HepG2 (cell line): ENCODE data around the gene EIF1AD. TPM values are rescaled to one million over a fixed set of nuclear protein-coding genes. Genes with fewer than 3 reads are reported as not detected.

ENCODE experiments used
- FOXM1 ChIP-seq: sonication (generic); formaldehyde crosslinking; IDR thresholded peaks from 2 replicates; pipeline ENCODE4 v1.5.0; 2020; ENCODE audit warnings: missing genetic modification reagents
- MTA1 ChIP-seq: sonication (generic); formaldehyde crosslinking; IDR thresholded peaks from 2 replicates; pipeline ENCODE4 v1.4.0; 2020; ENCODE audit warnings: missing genetic modification reagents, mild to moderate bottlenecking, borderline replicate concordance
- NFATC3 ChIP-seq: sonication (generic); formaldehyde crosslinking; IDR thresholded peaks from 2 replicates; pipeline ENCODE4 v1.5.1; 2020; ENCODE audit warnings: mild to moderate bottlenecking, missing genetic modification reagents
- SALL1 ChIP-seq: sonication (generic); formaldehyde crosslinking; IDR thresholded peaks from 2 replicates; pipeline ENCODE4 v1.8.0; 2022; ENCODE audit warnings: mild to moderate bottlenecking, missing genetic modification reagents
- SIN3A ChIP-seq: IDR thresholded peaks from 2 replicates; pipeline ENCODE4 v1.6.1; 2011; ENCODE audit warnings: low read depth, mild to moderate bottlenecking, control low read depth, low read length, borderline replicate concordance
- TGIF2 ChIP-seq: IDR thresholded peaks from 2 replicates; pipeline ENCODE4 v1.6.1; 2016; ENCODE audit warnings: control low read depth, missing compliant biosample characterization
- ZNF101 ChIP-seq: sonication (generic); formaldehyde crosslinking; IDR thresholded peaks from 2 replicates; pipeline ENCODE4 v1.4.0; 2020; ENCODE audit warnings: mild to moderate bottlenecking, low read depth, missing genetic modification reagents, borderline replicate concordance
- ZNF333 ChIP-seq: sonication (generic); formaldehyde crosslinking; IDR thresholded peaks from 2 replicates; pipeline ENCODE4 v1.4.0; 2020; ENCODE audit warnings: mild to moderate bottlenecking, missing genetic modification reagents, borderline replicate concordance
- ZNF33B ChIP-seq: sonication (generic); formaldehyde crosslinking; IDR thresholded peaks from 2 replicates; pipeline ENCODE4 v1.5.1; 2020; ENCODE audit warnings: mild to moderate bottlenecking, missing genetic modification reagents
- ZNF354B ChIP-seq: sonication (generic); formaldehyde crosslinking; IDR thresholded peaks from 2 replicates; pipeline ENCODE4 v1.8.0; 2022; ENCODE audit warnings: mild to moderate bottlenecking, missing genetic modification reagents
- ZNF446 ChIP-seq: sonication (generic); formaldehyde crosslinking; IDR thresholded peaks from 2 replicates; pipeline ENCODE4 v1.5.0; 2020; ENCODE audit warnings: mild to moderate bottlenecking, missing genetic modification reagents
- ZNF577 ChIP-seq: sonication (generic); formaldehyde crosslinking; IDR thresholded peaks from 2 replicates; pipeline ENCODE4 v1.4.0; 2020; ENCODE audit warnings: mild to moderate bottlenecking, low read depth, missing genetic modification reagents, borderline replicate concordance
- ZNF644 ChIP-seq: IDR thresholded peaks from 2 replicates; pipeline ENCODE4 v1.6.1; 2016; ENCODE audit warnings: low read depth
- ZNF746 ChIP-seq: sonication (generic); formaldehyde crosslinking; IDR thresholded peaks from 2 replicates; pipeline ENCODE4 v1.8.0; 2022; ENCODE audit warnings: mild to moderate bottlenecking, missing genetic modification reagents
- polyA plus RNA-seq, 8 experiments: library from polyadenylated mRNA; depleted of rRNA in 3 of 8; stranded (reverse) in 7 of 8; unstranded in 1 of 8; fragments of >200 nt; fragmentation: Illumina TruSeq in 4 of 8; extraction: Trizol in 4 of 8; gene quantifications; 2 replicates each; pipeline versions ENCODE4 v1.2.1 to v1.2.3, GENCODE V29; 2011 to 2016; ENCODE audit warnings: low read depth in 4 of 8, missing spikeins in 1 of 8, mixed read lengths in 1 of 8; ENCODE audit not compliant: insufficient read depth in 1 of 8
- total RNA-seq, 5 experiments: library from RNA; depleted of rRNA; stranded (reverse); fragments of >200 nt; fragmentation: Illumina TruSeq; extraction: Trizol; gene quantifications; 2 replicates each; pipeline ENCODE4 v1.2.3, GENCODE V29; 2016; ENCODE audit warnings: low read depth in 1 of 5
- TF ChIP-seq, protein P1 (sequence below): sonication (generic); formaldehyde crosslinking; IDR thresholded peaks from 2 replicates; pipeline ENCODE4 v1.4.0; 2020; ENCODE audit warnings: mild to moderate bottlenecking, missing genetic modification reagents
- TF ChIP-seq, protein P2 (sequence below): IDR thresholded peaks from 2 replicates; pipeline ENCODE4 v1.6.1; 2016; ENCODE audit warnings: control low read depth
- TF ChIP-seq, protein P3 (sequence below): IDR thresholded peaks from 2 replicates; pipeline ENCODE4 v1.6.1; 2016; ENCODE audit warnings: missing biosample characterization, missing genetic modification reagents, low read depth
- TF ChIP-seq, protein P4 (sequence below): sonication (generic); formaldehyde crosslinking; IDR thresholded peaks from 2 replicates; pipeline ENCODE4 v1.5.0; 2020; ENCODE audit warnings: mild to moderate bottlenecking, low read depth, missing genetic modification reagents, borderline replicate concordance

EIF1AD gene
- total and polyA plus RNA-seq, 2 of the 13 experiments (the other 11 are each of a cell fraction or from before 2014, with no cell fraction given): 18.2 to 30.8 TPM

DNA sequence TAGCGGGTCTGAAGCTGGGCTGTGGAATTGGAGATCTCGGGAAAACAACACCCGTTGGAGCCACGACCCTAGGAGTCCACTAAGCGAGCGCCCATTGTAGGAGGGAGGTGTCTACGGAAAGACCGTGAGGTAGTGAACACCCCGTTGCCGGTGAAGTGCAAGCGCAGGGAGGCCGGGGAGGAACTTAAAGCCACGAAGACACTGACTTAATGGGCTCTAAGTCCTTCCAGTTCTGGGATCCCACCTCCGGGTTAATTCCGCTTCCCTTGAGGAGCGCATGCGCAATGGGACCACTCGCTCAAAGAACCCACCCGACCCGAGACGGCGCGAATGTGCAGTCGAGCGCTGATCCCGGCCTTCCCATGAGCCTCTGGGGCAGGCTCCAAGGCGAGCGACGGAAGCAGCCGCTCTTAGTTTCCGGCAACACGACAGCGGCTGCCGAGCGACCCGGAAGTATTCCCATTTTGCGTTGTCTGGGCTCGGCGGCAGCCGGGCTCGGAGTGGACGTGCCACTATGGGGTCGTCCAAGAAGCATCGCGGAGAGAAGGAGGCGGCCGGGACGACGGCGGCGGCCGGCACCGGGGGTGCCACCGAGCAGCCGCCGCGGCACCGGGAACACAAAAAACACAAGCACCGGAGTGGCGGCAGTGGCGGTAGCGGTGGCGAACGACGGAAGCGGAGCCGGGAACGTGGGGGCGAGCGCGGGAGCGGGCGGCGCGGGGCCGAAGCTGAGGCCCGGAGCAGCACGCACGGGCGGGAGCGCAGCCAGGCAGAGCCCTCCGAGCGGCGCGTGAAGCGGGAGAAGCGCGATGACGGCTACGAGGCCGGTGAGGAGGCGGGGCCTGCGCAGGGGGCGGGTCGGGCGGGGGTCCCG lies 40.5 kb downstream of the EIF1AD start, which contains the start of gene SART1 (continued):
- TF ChIP-seq, protein P1, sequence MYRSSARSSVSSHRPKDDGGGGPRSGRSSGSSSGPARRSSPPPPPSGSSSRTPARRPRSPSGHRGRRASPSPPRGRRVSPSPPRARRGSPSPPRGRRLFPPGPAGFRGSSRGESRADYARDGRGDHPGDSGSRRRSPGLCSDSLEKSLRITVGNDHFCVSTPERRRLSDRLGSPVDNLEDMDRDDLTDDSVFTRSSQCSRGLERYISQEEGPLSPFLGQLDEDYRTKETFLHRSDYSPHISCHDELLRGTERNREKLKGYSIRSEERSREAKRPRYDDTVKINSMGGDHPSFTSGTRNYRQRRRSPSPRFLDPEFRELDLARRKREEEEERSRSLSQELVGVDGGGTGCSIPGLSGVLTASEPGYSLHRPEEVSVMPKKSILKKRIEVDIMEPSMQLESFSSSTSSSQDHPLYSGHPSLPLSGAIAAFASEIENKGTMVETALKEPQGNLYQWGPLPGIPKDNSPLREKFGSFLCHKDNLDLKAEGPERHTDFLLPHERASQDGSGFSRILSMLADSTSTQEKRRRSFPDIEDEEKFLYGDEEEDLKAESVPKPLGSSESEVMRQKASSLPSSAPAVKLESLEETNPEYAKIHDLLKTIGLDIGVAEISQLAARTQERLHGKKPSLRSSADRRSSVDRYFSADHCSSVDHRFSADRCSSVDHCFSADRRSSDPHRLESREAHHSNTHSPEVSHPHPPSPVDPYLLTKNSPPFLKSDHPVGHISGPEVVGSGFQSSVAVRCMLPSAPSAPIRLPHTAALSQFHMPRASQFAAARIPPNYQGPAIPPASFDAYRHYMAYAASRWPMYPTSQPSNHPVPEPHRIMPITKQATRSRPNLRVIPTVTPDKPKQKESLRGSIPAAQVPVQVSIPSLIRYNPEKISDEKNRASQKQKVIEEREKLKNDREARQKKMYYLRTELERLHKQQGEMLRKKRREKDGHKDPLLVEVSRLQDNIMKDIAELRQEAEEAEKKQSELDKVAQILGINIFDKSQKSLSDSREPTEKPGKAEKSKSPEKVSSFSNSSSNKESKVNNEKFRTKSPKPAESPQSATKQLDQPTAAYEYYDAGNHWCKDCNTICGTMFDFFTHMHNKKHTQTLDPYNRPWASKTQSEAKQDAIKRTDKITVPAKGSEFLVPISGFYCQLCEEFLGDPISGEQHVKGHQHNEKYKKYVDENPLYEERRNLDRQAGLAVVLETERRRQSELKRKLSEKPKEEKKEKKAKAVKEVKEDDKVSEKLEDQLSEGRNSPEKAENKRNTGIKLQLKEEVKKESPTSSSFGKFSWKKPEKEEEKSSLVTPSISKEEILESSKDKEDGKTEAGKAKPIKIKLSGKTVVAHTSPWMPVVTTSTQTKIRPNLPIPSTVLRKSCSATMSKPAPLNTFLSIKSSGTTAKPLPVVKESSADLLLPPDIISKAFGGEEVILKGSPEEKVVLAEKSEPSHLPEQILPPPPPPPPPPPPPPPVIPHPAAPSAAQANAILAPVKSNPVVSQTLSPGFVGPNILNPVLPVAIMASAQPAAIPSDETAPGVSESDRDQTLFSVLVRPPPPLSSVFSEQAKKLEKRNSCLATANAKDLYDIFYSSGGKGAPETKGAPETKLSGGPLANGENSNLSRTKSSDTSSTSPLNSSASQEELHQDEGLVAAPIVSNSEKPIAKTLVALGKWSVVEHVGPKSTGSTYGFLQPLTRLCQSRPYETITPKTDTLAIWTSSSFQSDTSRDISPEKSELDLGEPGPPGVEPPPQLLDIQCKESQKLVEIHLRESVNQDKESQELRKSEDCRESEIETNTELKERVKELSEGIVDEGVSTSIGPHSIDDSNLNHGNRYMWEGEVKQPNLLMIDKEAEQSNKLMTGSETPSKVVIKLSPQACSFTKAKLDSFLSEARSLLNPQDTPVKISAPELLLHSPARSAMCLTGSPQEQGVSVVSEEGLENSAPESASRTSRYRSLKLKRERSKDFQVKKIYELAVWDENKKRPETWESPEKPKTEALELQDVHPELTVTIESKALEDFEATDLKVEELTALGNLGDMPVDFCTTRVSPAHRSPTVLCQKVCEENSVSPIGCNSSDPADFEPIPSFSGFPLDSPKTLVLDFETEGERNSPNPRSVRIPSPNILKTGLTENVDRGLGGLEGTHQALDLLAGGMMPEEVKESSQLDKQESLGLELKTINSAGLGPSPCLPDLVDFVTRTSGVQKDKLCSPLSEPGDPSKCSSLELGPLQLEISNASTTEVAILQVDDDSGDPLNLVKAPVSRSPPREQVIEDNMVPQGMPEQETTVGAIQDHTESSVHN (CRISPR knock-in tag): no peak
- TF ChIP-seq MTA1 (CRISPR knock-in tag): peak; percentile 41; the same call in 1 of the 2 replicates
- TF ChIP-seq ZNF354B (CRISPR knock-in tag): no peak
- no peak for TF ChIP-seq ZNF644 (CRISPR knock-in tag)
- TF ChIP-seq, protein P2, sequence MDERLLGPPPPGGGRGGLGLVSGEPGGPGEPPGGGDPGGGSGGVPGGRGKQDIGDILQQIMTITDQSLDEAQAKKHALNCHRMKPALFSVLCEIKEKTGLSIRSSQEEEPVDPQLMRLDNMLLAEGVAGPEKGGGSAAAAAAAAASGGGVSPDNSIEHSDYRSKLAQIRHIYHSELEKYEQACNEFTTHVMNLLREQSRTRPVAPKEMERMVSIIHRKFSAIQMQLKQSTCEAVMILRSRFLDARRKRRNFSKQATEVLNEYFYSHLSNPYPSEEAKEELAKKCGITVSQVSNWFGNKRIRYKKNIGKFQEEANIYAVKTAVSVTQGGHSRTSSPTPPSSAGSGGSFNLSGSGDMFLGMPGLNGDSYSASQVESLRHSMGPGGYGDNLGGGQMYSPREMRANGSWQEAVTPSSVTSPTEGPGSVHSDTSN: no peak
- TF ChIP-seq SIN3A: peak; percentile 93
- TF ChIP-seq, protein P3, sequence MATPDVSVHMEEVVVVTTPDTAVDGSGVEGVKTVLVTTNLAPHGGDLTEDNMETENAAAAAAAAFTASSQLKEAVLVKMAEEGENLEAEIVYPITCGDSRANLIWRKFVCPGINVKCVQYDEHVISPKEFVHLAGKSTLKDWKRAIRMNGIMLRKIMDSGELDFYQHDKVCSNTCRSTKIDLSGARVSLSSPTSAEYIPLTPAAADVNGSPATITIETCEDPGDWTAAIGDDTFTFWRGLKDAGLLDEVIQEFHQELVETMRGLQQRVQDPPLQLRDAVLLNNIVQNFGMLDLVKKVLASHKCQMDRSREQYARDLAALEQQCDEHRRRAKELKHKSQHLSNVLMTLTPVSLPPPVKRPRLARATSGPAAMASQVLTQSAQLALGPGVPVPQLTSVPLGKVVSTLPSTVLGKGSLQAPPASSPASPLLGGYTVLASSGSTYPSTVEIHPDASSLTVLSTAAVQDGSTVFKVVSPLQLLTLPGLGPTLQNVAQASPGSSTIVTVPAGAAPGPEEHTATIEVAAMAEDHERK: peak; percentile 57; the same call in 1 of the 2 replicates
- no peak for TF ChIP-seq ZNF577 (CRISPR knock-in tag)
- TF ChIP-seq NFATC3: 0 out of 2 replicates have a peak, but pooled peaks have one; percentile 75
- TF ChIP-seq FOXM1: no peak
- TF ChIP-seq ZNF33B (CRISPR knock-in tag): no peak; the same call in 1 of the 2 replicates
- peak; percentile 84; the same call in 1 of the 2 replicates for TF ChIP-seq SALL1 (CRISPR knock-in tag)
- TF ChIP-seq ZNF333 (CRISPR knock-in tag): no peak
- no peak for TF ChIP-seq ZNF446 (CRISPR knock-in tag)
- TF ChIP-seq ZNF746 (CRISPR knock-in tag): no peak
- TF ChIP-seq, protein P4, sequence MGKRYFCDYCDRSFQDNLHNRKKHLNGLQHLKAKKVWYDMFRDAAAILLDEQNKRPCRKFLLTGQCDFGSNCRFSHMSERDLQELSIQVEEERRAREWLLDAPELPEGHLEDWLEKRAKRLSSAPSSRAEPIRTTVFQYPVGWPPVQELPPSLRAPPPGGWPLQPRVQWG: no peak
- TF ChIP-seq ZNF101 (CRISPR knock-in tag): no peak; the same call in 1 of the 2 replicates
- no peak for TF ChIP-seq TGIF2
